Effector memory CD4-positive, alpha-beta T cell (primary cell): ENCODE data around the gene PDZRN4.
"Not testable (repeated sequence)": the region's sequence is repeated elsewhere in the genome, so short reads cannot be mapped to it uniquely, and the experiment has no call there.

Source experiments
- DNase-seq, 3 donors: peaks; one replicate each; pipeline ENCODE4 v3.0.0-alpha.2; 2020
- H3K27ac ChIP-seq: 2 replicates; pipeline ENCODE4 v1.7.0; 2013; ENCODE audit warnings: mild to moderate bottlenecking, low read length, moderate library complexity; ENCODE audit not compliant: insufficient read depth, poor library complexity, severe bottlenecking
- H3K27me3 ChIP-seq: replicated peaks from 2 replicates; pipeline ENCODE4 v1.7.0; 2013; ENCODE audit warnings: mild to moderate bottlenecking, low read length; ENCODE audit not compliant: insufficient read depth, control insufficient read depth, poor library complexity, severe bottlenecking
- H3K36me3 ChIP-seq: 2 replicates; pipeline ENCODE4 v1.7.0; 2013; ENCODE audit warnings: mild to moderate bottlenecking, low read length, moderate library complexity; ENCODE audit not compliant: control insufficient read depth, insufficient read depth
- H3K4me1 ChIP-seq: 2 replicates; pipeline ENCODE4 v1.7.0; 2013; ENCODE audit warnings: low read length, mild to moderate bottlenecking; ENCODE audit not compliant: control insufficient read depth, insufficient read depth, poor library complexity, severe bottlenecking
- H3K4me3 ChIP-seq: 2 replicates; pipeline ENCODE4 v1.7.0; 2013; ENCODE audit warnings: low read length, low read depth, mild to moderate bottlenecking; ENCODE audit not compliant: insufficient read depth, poor library complexity, severe bottlenecking
- H3K9me3 ChIP-seq: 2 replicates; pipeline ENCODE4 v1.7.0; 2013; ENCODE audit warnings: mild to moderate bottlenecking, low read length, moderate library complexity; ENCODE audit not compliant: control insufficient read depth

The PDZRN4 gene

DNA sequence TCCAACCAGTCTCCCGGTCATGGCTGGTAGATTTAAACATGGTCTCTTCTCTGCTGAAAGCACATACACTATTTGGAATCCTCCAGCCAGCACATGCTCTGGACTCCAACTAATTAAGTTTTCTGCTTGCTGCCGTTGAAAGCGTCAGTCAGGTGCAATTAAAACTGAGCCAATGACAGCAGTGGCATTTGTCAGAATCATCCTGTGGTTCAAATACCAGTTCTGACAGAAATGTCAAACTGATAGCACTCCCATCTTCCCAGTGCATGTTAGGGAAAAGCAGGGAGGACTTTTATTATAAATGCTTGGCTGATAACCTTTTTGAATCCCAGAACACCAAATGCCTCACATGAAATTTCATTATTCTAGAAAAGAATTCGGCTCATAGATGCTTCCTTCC is 401.8 kb downstream of the PDZRN4 start:
- no peaks in the 10 kb centered on the region for H3K27me3 ChIP-seq
- no peak overlapping the region for H3K4me3 ChIP-seq
- H3K9me3 ChIP-seq: no peaks in the 10 kb centered on the region
- DNase-seq: no peak
- H3K36me3 ChIP-seq: no peaks in the 10 kb centered on the region
- no peak overlapping the region for H3K27ac ChIP-seq
- no peaks in the 10 kb centered on the region for H3K4me1 ChIP-seq

DNA sequence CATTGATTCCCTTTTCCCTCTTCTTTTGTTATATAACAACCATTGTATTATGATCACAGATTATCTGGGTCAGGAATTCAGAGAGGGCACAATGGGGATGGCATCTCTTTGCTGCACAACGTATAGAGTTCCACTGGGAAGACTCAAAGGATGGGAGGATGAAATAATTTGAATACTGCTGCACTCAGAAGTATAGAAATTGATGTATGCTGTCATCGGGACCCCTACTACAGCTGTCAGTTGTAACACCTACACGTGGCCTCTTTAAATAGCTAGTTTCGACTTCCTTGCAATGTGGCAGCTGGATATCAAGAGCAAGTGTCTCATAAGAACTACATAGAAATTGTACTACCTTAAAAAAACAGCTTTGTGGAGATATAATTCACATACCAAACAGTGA is 408.1 kb downstream of the PDZRN4 start:
- no peaks in the 10 kb centered on the region for H3K9me3 ChIP-seq
- no peak overlapping the region for H3K27ac ChIP-seq
- no peak overlapping the region for H3K4me3 ChIP-seq
- H3K4me1 ChIP-seq: no peaks in the 10 kb centered on the region
- no peaks in the 10 kb centered on the region for H3K27me3 ChIP-seq
- H3K36me3 ChIP-seq: no peaks in the 10 kb centered on the region
- no peak for DNase-seq

- H3K36me3 ChIP-seq: no peaks in the 10 kb centered on the region
- H3K27me3 ChIP-seq: no peaks in the 10 kb centered on the region
- H3K4me1 ChIP-seq: no peaks in the 10 kb centered on the region
- no peak overlapping the region for H3K27ac ChIP-seq
- H3K4me3 ChIP-seq: no peak overlapping the region
- no peaks in the 10 kb centered on the region for H3K9me3 ChIP-seq
- DNase-seq: no peak
These were observed 416.7 kb downstream of the PDZRN4 start for GRCh38 chr12:41604830-41605229.

- Histone ChIP-seq H3K27ac (no peak overlapping the region), H3K9me3 (no peaks in the 10 kb centered on the region), H3K36me3 (no peaks in the 10 kb centered on the region), H3K27me3 (no peaks in the 10 kb centered on the region), H3K4me3 (no peak overlapping the region), H3K4me1 (no peaks in the 10 kb centered on the region)
- no peak for DNase-seq
These were observed 417.6 kb downstream of the PDZRN4 start for GRCh38 chr12:41605545-41606305.

- no peaks in the 10 kb centered on the region for H3K4me1 ChIP-seq
- H3K27ac ChIP-seq: no peak overlapping the region
- no peak overlapping the region for H3K4me3 ChIP-seq
- no peaks in the 10 kb centered on the region for H3K36me3 ChIP-seq
- H3K9me3 ChIP-seq: no peaks in the 10 kb centered on the region
- H3K27me3 ChIP-seq: no peaks in the 10 kb centered on the region
- DNase-seq: no peak
These were observed 418.6 kb downstream of the PDZRN4 start for GRCh38 chr12:41606468-41607445.

DNA sequence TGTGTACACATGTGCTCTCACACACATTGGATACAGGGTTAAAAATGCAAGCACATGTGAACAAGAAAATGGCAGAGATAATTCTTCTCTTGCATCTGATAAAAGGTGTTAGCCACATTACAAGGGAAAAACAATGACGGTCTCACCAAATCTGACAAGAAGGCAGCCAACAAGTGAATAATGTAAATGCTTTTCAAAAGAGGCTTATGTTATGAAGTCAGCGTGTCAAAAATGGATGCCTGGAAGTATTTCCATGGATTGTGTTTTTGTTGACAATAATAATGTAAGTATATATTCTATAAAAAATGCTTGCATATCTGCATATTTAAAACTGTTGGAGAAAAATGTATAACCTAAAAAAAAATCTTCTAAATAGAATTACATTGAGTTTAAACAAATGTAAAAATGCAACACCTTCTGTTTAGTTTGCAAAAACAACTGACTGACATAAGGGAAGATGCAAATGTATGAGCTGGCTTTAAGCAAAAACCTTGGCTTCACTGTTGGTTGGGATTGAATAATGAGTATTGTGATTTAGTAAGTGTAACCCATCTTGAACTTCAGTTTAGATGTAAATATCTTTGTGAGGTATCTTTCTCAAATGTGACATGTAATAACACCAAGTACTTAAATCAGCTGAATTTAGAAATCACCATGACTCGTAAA is 424.9 kb downstream of the PDZRN4 start:
- no peak overlapping the region for H3K4me3 ChIP-seq
- H3K9me3 ChIP-seq: no peaks in the 10 kb centered on the region
- no peak for DNase-seq
- no peak overlapping the region for H3K27ac ChIP-seq
- no peaks in the 10 kb centered on the region for H3K27me3 ChIP-seq
- H3K4me1 ChIP-seq: no peaks in the 10 kb centered on the region
- no peaks in the 10 kb centered on the region for H3K36me3 ChIP-seq

GRCh38 chr12:41615174-41615573 is 427.1 kb downstream of the PDZRN4 start:
- not testable (repeated sequence) for H3K27me3 ChIP-seq, H3K27ac ChIP-seq, H3K9me3 ChIP-seq, H3K4me3 ChIP-seq, H3K36me3 ChIP-seq, DNase-seq, H3K4me1 ChIP-seq

- no peaks in the 10 kb centered on the region for H3K4me1 ChIP-seq
- H3K9me3 ChIP-seq: no peaks in the 10 kb centered on the region
- no peak for DNase-seq
- H3K27ac ChIP-seq: no peak overlapping the region
- H3K27me3 ChIP-seq: no peaks in the 10 kb centered on the region
- no peaks in the 10 kb centered on the region for H3K36me3 ChIP-seq
- no peak overlapping the region for H3K4me3 ChIP-seq
These were observed 431.6 kb downstream of the PDZRN4 start for GRCh38 chr12:41619705-41620104.

DNA sequence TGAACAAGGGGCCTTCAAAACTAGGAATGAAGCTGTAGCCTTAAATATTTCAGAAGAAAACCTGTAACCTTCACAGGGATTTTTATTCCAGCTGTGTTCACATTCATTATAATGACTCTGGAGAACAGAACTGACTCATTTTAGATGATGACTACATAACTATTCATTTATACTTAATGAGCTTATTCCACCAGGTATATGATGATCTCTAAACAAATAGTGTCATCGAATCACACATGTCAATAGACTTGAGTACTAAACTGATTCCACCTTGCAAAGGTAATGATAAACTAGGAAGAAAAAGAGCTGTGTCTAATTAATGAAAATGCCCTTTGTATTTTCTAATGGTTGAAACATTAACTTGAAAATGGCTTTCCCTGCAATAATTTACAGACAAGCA is 433.2 kb downstream of the PDZRN4 start:
- H3K4me3 ChIP-seq: no peak overlapping the region
- no peaks in the 10 kb centered on the region for H3K4me1 ChIP-seq
- H3K27ac ChIP-seq: no peak overlapping the region
- H3K36me3 ChIP-seq: no peaks in the 10 kb centered on the region
- DNase-seq: no peak
- no peaks in the 10 kb centered on the region for H3K9me3 ChIP-seq
- H3K27me3 ChIP-seq: no peaks in the 10 kb centered on the region
